Activated CD8-positive, alpha-beta memory T cell treated with anti-CD3 and anti-CD28 coated beads, Interleukin-2, amount 10 ng/mL, durations not matched to agents 7 days and 5 days (primary cell): ENCODE measurements around the gene AQP4. TPM values are rescaled to one million over a fixed set of nuclear protein-coding genes. Genes with fewer than 3 reads are reported as not detected.

Experiments used
- ATAC-seq: fragments of 150-1000 bp; cut with Tn5 transposase; one replicate; pipeline ENCODE4 v1.10.0; 2021; ENCODE audit warnings: moderate library complexity
- CTCF ChIA-PET: fragments of 350-600 bp; sonication (Branson Sonifier 250); formaldehyde crosslinking; loops from one replicate; lab custom pipeline; 2021; ENCODE audit warnings: antibody characterized with exemption; lab: Charles Lee
- DNase-seq: peaks from one replicate; pipeline ENCODE4 v3.0.0-alpha.2; 2020
- H3K27ac Mint-ChIP-seq: one replicate; pipeline ENCODE4 v1.8.0; 2021; ENCODE audit warnings: mild to moderate bottlenecking, mixed read lengths
- H3K27me3 Mint-ChIP-seq: one replicate; pipeline ENCODE4 v1.8.0; 2021; ENCODE audit warnings: mixed read lengths
- H3K36me3 Mint-ChIP-seq: one replicate; pipeline ENCODE4 v1.8.0; 2021; ENCODE audit warnings: mild to moderate bottlenecking, mixed read lengths
- H3K4me1 Mint-ChIP-seq: one replicate; pipeline ENCODE4 v1.8.0; 2021; ENCODE audit warnings: mixed read lengths
- H3K4me3 Mint-ChIP-seq: one replicate; pipeline ENCODE4 v1.8.0; 2021; ENCODE audit warnings: mild to moderate bottlenecking, moderate library complexity, mixed read lengths
- H3K9me3 Mint-ChIP-seq: one replicate; pipeline ENCODE4 v1.8.0; 2022; ENCODE audit warnings: low read depth, mixed read lengths
- total RNA-seq, 2 experiments: library from RNA; stranded (reverse); gene quantifications; one replicate each; pipeline ENCODE4 v1.2.3, GENCODE V29; 2021

AQP4 gene
- total RNA-seq, 2 experiments from 2014 or later: not detected

GRCh38 chr18:26864658-26865057 is 849 bp downstream of the AQP4 start:
- Mint-ChIP-seq H3K36me3 (no peaks in the 10 kb centered on the region), H3K27ac (no peak overlapping the region), H3K9me3 (no peaks in the 10 kb centered on the region), H3K4me1 (no peaks in the 10 kb centered on the region), H3K27me3 (peaks cover 13% of the 10 kb centered on the region), H3K4me3 (no peak overlapping the region)
- no peak for DNase-seq
- no peak for ATAC-seq
- CTCF ChIA-PET: interaction anchor here (0.6 kb wide), 1 partner anchor 361 kb away, joined by 5 read pairs; no protein-coding TSS in a partner anchor

GRCh38 chr18:26863921-26864497 is 1.5 kb downstream of the AQP4 start:
- DNase-seq (no peak), ATAC-seq (no peak)
- H3K9me3 Mint-ChIP-seq: no peaks in the 10 kb centered on the region

DNA sequence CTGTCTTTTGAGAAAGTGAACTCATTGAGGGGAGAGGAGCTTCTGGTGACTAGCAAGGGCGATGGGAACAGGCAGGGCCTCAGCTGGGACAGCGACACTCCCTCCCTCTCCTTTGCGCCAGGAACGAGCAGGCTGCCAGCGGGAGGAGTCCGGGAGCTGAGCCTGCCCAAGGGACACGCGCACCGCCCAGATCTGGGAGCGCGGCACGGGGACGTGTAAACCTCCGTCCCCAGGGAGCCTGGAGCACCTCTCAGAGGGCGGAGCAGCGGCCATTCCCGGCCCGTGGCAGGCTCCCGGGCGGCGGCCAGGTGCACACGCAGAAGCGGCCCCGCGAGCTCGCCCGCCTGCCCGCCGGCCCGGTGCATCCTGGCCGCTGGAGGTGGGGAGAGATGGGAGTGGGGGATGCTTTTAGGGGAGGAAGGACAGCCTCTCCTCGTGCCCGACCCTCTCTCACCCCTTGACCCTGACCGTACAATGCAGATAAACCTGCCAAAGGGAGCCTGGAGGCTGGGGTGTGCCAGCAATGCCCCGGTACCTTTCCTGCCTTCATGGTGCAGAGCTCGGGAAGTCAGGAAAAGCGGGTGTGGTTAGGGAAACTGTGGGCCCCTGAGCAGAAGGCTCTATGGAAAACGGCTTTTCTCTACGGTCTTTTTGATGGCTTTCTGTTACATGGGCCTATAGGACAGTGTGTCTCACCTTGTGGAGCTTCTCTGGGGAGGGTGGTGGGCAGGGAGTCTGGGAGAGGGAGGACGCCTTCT is 2.2 kb downstream of the AQP4 start:
- Mint-ChIP-seq H3K4me3 (no peak overlapping the region), H3K27ac (no peak overlapping the region), H3K27me3 (peaks cover 13% of the 10 kb centered on the region), H3K9me3 (no peaks in the 10 kb centered on the region), H3K36me3 (no peaks in the 10 kb centered on the region), H3K4me1 (no peaks in the 10 kb centered on the region)
- ATAC-seq: no peak
- DNase-seq: no peak
- CTCF ChIA-PET: no interaction called here

More at GRCh38 chr18:26863921-26864497, 1.5 kb downstream of the AQP4 start:
- Mint-ChIP-seq H3K4me1 (no peaks in the 10 kb centered on the region), H3K27me3 (peaks cover 13% of the 10 kb centered on the region), H3K4me3 (no peak overlapping the region), H3K27ac (no peak overlapping the region), H3K36me3 (no peaks in the 10 kb centered on the region)
- CTCF ChIA-PET: no interaction called here

- DNase-seq: no peak
- Mint-ChIP-seq H3K27ac (no peak overlapping the region), H3K4me1 (no peaks in the 10 kb centered on the region), H3K36me3 (no peaks in the 10 kb centered on the region), H3K9me3 (no peaks in the 10 kb centered on the region), H3K27me3 (peaks cover 13% of the 10 kb centered on the region), H3K4me3 (no peak overlapping the region)
- ATAC-seq: no peak
- CTCF ChIA-PET: no interaction called here
Measured at GRCh38 chr18:26862084-26862483, 3.4 kb downstream of the AQP4 start.

GRCh38 chr18:26854292-26854881 is 11.1 kb downstream of the AQP4 start:
- CTCF ChIA-PET: no interaction called here
- no peaks in the 10 kb centered on the region for H3K36me3 Mint-ChIP-seq
- no peak overlapping the region for H3K4me3 Mint-ChIP-seq
- H3K9me3 Mint-ChIP-seq: no peaks in the 10 kb centered on the region
- DNase-seq: no peak
- no peak overlapping the region for H3K27ac Mint-ChIP-seq
- ATAC-seq: no peak
- no peaks in the 10 kb centered on the region for H3K4me1 Mint-ChIP-seq
- H3K27me3 Mint-ChIP-seq: no peaks in the 10 kb centered on the region

DNA sequence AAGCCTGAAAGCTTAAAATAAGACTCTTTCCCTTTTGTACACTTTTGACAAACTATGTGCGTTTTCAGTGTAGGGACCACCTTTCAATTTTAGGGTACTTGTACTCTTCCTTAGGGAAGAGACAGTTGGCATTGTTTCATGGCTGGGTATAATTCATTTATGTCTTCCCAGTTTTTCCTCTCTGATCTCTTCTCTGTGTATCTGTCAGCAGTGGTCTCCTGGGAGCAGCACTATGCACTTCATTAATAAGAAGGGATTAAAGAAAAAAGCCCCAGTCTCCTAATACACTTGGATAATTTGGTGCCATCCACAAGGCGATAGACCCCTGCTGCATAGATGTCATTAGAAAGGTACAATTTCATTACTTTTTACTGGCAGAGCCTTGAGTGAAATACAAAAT is 12.1 kb downstream of the AQP4 start:
- CTCF ChIA-PET: no interaction called here
- no peak for ATAC-seq

GRCh38 chr18:26843760-26844159 is 21.7 kb downstream of the AQP4 start:
- DNase-seq: no peak
- peaks cover 7% of the 10 kb centered on the region for H3K9me3 Mint-ChIP-seq
- H3K27ac Mint-ChIP-seq: no peak overlapping the region
- CTCF ChIA-PET: no interaction called here
- no peak overlapping the region for H3K4me3 Mint-ChIP-seq
- no peak for ATAC-seq
- no peaks in the 10 kb centered on the region for H3K4me1 Mint-ChIP-seq
- H3K27me3 Mint-ChIP-seq: no peaks in the 10 kb centered on the region
- no peaks in the 10 kb centered on the region for H3K36me3 Mint-ChIP-seq

More for the DNA sequence above, 12.1 kb downstream of the AQP4 start:
- Mint-ChIP-seq H3K27me3 (no peaks in the 10 kb centered on the region), H3K27ac (no peak overlapping the region), H3K36me3 (no peaks in the 10 kb centered on the region), H3K4me3 (no peak overlapping the region), H3K9me3 (no peaks in the 10 kb centered on the region), H3K4me1 (no peaks in the 10 kb centered on the region)
- no peak for DNase-seq

GRCh38 chr18:26840965-26841364 is 24.5 kb downstream of the AQP4 start:
- no peak for DNase-seq
- ATAC-seq: no peak
- no peaks in the 10 kb centered on the region for H3K36me3 Mint-ChIP-seq
- no peaks in the 10 kb centered on the region for H3K4me1 Mint-ChIP-seq
- H3K4me3 Mint-ChIP-seq: no peak overlapping the region
- CTCF ChIA-PET: no interaction called here
- no peak overlapping the region for H3K27ac Mint-ChIP-seq
- H3K9me3 Mint-ChIP-seq: peaks cover 7% of the 10 kb centered on the region
- H3K27me3 Mint-ChIP-seq: no peaks in the 10 kb centered on the region

DNA sequence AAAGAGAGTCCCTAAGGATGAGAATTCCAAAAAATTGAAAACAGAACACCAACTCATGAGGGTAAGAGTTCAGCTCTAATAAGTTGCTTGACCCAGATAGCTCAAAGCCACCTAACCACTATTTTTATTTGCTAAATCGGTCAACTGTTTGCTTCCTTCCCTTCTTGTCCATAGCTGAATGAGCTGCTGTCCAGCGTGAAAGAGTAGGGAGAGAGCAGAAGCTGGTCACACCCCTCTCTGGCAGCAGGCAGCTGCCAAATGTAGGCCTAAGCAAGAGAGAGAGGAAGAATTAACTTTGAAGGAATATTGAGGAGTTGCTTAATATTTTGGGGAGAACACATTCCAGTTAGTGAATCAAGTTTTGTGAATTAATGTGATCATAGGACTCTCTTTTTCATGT is 25.9 kb downstream of the AQP4 start:
- H3K4me1 Mint-ChIP-seq: no peaks in the 10 kb centered on the region
- DNase-seq: no peak
- CTCF ChIA-PET: no interaction called here
- no peaks in the 10 kb centered on the region for H3K27me3 Mint-ChIP-seq
- peaks cover 7% of the 10 kb centered on the region for H3K9me3 Mint-ChIP-seq
- H3K27ac Mint-ChIP-seq: no peak overlapping the region
- H3K4me3 Mint-ChIP-seq: no peak overlapping the region
- ATAC-seq: no peak
- H3K36me3 Mint-ChIP-seq: no peaks in the 10 kb centered on the region

- H3K9me3 Mint-ChIP-seq: peaks cover 3% of the 10 kb centered on the region
- no peak overlapping the region for H3K4me3 Mint-ChIP-seq
- H3K27me3 Mint-ChIP-seq: no peaks in the 10 kb centered on the region
- no peak for DNase-seq
- no peak for ATAC-seq
- no peak overlapping the region for H3K27ac Mint-ChIP-seq
- H3K4me1 Mint-ChIP-seq: no peaks in the 10 kb centered on the region
- H3K36me3 Mint-ChIP-seq: no peaks in the 10 kb centered on the region
- CTCF ChIA-PET: no interaction called here
Measured at GRCh38 chr18:26832302-26832701, 33.2 kb downstream of the AQP4 start.

DNA sequence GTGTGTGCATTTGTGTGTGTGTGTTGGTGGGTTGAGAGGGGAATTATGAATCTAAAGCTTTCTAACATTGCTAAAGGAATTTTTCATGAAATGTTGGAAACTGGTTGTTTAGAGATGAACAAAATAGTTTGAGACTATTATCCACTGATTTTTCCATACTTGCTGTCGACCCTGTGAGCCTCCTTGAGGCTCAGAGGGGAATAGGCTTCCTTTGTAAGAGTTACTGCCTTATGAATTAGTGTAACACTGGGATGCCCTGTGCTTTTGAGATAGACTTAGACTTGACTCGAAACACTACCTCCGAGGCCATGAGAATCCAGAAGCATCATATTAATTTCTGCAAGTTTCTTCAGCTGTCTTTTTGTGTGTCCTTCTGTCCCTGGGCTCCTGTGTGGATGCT is 37.9 kb downstream of the AQP4 start:
- Mint-ChIP-seq H3K27ac (no peak overlapping the region), H3K36me3 (no peaks in the 10 kb centered on the region), H3K27me3 (no peaks in the 10 kb centered on the region), H3K4me3 (no peak overlapping the region), H3K9me3 (peaks cover 2% of the 10 kb centered on the region), H3K4me1 (no peaks in the 10 kb centered on the region)
- CTCF ChIA-PET: no interaction called here
- DNase-seq: no peak
- ATAC-seq: no peak

DNA sequence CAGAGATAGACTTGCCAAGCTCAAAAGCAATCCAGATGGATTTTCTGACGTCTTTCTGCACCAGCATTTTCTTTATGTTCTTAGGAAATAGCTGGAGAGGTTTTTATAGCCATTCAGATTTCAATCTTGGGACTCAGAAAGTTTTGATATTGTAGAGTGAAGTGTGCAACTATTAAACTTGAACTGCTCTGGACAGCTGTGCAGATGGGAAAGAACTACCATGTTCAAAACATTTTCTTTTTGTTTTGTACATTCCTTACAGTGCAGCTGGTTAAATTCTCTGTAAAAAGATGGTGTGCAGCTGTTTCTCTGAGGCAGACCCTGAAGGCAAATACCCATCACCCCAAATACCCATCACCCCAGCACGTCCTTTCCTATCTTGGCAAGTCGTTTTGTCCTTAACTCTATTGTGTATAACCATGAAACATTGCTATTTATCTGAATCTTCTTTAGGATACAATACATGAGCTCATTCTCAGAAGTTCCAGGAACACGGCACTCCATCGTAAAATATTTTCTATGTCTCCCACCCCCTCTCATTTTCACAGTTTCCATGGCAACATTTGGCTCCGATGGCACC is 38.8 kb downstream of the AQP4 start:
- no peak overlapping the region for H3K27ac Mint-ChIP-seq
- H3K36me3 Mint-ChIP-seq: no peaks in the 10 kb centered on the region
- ATAC-seq: no peak
- CTCF ChIA-PET: no interaction called here
- H3K9me3 Mint-ChIP-seq: peaks cover 2% of the 10 kb centered on the region
- no peaks in the 10 kb centered on the region for H3K27me3 Mint-ChIP-seq
- no peak overlapping the region for H3K4me3 Mint-ChIP-seq
- H3K4me1 Mint-ChIP-seq: no peaks in the 10 kb centered on the region
- no peak for DNase-seq

GRCh38 chr18:26821181-26821580 is 44.3 kb downstream of the AQP4 start:
- Mint-ChIP-seq H3K9me3 (peaks cover 4% of the 10 kb centered on the region), H3K27me3 (no peaks in the 10 kb centered on the region), H3K4me3 (no peak overlapping the region), H3K27ac (no peak overlapping the region), H3K36me3 (no peaks in the 10 kb centered on the region), H3K4me1 (no peaks in the 10 kb centered on the region)
- CTCF ChIA-PET: no interaction called here
- ATAC-seq (no peak), DNase-seq (no peak)

DNA sequence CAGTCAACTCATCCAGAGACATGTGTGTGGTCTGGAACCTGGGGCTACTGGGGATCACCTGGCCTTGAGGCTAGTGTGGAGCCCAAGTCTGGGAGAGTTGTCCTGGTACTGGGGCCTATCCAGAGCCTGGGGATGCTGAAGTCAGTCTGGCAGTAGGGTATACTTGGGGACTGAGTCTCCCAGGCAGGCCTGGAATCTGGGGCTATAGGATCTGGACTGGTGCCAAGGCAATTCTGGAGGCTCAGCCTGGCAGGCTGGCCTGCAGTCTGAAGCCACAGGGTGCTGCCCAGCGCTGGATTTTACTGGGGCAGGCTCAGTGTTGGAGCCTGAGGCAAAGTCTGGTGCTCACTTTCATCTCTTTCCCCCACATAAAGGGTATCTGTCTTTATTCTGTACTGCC is 46.5 kb downstream of the AQP4 start:
- Mint-ChIP-seq H3K9me3 (peaks cover 4% of the 10 kb centered on the region), H3K27ac (no peak overlapping the region), H3K4me3 (no peak overlapping the region), H3K4me1 (no peaks in the 10 kb centered on the region), H3K36me3 (no peaks in the 10 kb centered on the region), H3K27me3 (no peaks in the 10 kb centered on the region)
- DNase-seq (no peak), ATAC-seq (no peak)
- CTCF ChIA-PET: no interaction called here
